NCI-H2227 (cell line): ENCODE measurements around the gene KIAA1217.

Source experiments
- DNase-seq: peaks from one replicate; lab custom pipeline; 2025; ENCODE audit not compliant: unreplicated experiment; lab: John Stamatoyannopoulos, UW

The KIAA1217 gene

DNA sequence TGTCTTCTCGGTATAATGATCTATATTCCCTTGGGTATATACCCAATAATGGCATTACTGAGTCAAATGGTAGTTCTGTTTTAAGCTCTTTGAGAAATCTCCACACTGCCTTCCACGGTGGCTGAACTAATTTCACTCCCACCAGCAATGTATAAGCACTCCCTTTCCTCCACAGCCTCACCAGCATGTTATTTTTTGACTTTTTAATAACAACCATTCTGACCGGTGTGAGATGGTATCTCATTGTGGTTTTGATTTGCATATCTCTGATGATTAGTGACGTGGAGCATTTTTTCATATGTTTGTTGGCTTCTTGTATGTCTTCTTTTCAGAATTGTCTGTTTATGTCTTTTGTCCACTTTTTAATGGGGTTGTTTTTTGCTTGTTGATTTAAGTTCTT, 33.6 kb downstream of the KIAA1217 start:
- DNase-seq, result no peak

GRCh38 chr10:24246365-24246764, 37.4 kb downstream of the KIAA1217 start:
- no peak for DNase-seq

DNA sequence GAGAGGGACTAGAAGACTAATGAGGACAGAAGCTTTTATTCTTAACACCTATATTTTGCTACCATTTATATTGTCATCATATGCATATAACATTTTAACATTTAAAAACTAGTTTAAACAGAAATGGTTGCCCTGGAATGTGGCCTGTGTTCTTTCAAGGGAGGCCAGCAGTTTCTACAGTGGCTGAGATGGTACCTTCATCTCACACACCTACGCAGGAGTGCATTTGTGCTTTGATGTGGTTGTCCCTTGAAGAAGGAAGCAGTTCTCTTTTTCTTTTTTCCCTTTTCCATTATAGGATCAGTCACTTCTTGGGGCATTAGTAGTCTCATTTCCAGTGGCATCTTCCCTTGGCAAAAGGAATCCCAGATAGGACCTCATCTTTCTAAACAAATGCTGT, 38.9 kb downstream of the KIAA1217 start:
- DNase-seq, result no peak

- no peak for DNase-seq
These were observed 41.0 kb downstream of the KIAA1217 start for GRCh38 chr10:24249829-24250415.

- no peak for DNase-seq
These were observed 42.6 kb downstream of the KIAA1217 start for GRCh38 chr10:24251547-24251946.

GRCh38 chr10:24254180-24254579, 45.2 kb downstream of the KIAA1217 start:
- no peak for DNase-seq

DNA sequence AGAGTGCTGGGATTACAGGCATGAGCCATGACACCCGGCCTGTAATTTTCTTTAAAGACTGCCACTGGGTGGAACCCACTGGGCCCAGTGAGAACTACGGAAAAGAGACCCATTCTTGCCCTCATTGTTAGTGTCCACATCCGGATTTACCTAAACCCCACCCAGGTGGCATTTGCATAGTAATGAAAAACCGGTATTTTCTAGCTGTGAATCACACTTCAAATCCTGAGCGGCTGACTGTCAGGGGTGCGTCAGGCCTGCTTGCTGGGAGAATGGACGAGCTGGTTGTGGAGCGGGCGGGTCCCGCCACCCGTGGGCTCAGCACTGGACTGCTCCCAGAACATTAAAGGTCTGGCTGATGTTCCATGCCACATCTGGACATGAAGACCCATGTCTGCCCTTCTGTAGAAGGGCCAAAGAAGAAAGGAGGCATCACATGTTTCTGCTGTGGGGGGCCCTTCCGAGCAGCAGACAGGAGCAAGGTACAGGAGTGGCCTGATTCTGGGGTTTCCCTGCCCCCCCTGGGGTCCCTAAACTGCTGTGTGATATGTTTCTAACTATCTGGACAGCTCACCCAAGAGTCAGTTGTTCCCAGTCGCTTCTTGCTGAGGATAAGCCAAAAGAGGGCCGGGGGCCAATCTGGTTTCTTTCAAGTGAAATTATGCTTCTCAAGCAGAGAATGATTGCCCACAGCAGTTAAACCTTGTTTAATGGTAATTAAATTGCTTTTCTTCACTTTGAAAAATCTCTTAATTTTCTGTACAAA, 46.4 kb downstream of the KIAA1217 start:
- DNase-seq, result no peak

GRCh38 chr10:24255881-24256311, 47.0 kb downstream of the KIAA1217 start:
- no peak for DNase-seq

GRCh38 chr10:24256619-24257107, 47.7 kb downstream of the KIAA1217 start:
- DNase-seq, result no peak

DNA sequence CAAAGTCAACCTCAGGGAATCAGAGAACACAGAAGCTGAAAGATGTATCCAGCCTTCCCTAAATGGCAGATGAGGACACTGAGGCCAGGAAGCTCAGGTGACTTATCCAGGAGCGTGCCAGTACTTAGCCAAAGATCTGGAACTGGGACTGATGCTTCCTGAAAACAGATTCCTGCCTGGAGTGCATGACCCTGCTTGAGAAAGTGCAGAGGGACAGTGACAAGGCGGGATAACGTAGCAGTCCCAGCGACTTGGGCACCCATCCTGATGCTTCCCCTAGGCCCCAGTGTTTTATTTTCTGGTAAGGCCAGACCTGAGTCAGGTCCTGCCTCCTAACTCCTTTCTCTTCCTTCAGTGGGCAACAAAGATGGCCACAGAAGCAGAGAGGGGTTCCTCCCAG, 48.6 kb downstream of the KIAA1217 start:
- no peak for DNase-seq

DNA sequence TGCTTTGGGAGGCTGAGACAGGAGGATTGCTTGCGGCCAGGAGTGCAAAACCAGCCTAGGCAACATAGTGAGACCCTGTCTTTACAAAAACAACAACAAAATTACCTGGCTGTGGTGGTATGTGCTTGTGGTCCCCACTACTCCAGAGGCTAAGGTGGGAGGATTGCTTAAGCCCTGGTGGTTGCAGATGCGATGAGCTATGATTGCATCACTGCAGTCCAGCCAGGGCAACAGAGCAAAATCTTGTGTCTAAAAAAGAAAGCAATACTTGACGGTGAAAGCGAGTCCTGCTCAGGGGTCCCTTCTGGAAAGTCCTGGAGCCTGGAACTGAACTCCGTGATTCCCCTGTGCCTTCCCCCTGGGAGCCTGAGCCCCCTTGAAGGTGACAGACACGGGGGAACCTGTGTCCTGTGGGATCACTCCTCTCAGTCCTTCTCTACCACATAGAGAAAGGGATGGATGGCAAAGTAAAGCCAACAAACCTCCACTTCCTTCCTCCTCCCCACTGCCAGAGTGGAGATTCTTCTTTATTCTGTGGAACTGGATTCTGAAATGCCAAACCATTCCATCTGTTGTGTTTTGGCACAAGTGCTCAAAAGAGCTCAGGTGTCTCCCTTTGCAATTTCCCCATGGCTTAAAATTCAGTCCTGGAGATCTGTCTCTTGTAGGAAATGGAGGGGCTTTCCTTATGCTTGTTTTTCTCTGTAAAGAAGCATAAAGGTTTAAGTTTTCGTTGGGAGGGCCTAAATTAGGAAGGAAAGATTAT, 50.6 kb downstream of the KIAA1217 start:
- no peak for DNase-seq

DNA sequence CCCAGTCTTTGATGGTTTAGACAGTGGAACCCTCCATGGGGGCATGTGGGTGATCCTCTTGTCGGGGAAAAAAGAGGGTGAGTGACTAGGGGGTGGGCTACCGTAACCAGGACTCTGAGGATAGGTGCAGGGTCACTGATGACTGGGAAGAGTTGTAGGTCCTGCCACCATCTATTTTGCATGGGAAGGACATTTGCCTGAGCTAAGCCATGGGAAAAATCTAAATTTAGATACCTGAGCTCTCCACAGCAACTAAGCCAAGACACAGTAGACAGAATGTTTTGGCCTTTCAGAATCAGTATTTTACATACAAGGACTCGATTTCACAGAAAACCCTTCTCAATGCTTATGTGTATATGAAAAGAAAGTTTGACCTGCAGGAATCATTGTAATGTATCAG, 52.7 kb downstream of the KIAA1217 start:
- DNase-seq, result no peak

DNA sequence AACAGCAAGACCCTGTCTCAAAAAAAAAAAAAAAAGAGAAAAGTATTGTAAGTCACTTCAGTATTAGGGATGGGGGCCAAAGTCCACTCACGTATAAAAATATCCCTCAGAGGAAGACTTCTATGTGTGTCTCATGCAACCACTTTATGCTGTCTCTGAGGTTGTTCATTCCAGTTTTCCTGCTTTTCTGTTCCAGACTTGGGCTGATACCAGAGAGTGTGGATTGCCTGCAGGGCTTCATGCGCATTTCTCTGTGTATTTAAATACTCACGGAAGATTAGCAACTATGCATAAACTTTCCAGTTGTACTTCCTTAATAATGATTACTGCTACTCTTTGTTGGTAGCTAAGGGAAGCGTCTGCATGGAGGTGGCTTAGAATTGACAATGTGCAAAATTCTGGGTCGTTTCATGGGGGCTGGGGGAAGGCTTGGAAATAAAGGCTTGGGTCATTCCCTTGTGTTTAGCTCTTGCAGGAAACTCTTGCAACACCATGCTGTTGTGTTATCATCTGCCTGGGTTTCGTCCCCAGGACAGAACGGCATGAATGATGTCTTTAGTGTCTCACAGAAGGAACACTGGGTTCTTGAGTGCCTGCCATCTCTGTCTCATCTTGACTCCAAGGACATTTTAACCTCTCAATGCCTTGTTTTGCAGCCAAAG, 54.1 kb downstream of the KIAA1217 start:
- DNase-seq, result no peak

DNA sequence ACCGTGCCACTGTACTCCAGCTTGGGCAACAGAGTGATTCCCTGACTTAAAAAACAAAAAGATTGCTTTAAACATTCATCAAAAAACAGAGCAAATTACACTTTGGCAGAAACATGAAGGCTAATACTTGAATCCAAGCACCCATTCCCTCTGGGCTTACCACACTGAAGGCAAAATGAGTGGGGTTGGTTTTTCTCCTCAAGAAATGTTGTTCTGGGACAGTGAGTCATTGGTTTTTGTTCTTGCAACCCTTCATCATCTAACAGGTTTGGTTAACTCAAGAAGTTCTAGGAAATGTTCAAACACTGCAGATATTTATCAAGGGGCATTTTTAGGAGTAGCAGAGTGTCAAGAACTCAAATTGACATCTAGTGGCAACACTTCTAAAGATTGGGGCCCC, 60.5 kb downstream of the KIAA1217 start:
- DNase-seq, result no peak

GRCh38 chr10:24272374-24272773, 63.4 kb downstream of the KIAA1217 start:
- DNase-seq, result no peak

GRCh38 chr10:24277277-24277676, 68.3 kb downstream of the KIAA1217 start:
- no peak for DNase-seq

DNA sequence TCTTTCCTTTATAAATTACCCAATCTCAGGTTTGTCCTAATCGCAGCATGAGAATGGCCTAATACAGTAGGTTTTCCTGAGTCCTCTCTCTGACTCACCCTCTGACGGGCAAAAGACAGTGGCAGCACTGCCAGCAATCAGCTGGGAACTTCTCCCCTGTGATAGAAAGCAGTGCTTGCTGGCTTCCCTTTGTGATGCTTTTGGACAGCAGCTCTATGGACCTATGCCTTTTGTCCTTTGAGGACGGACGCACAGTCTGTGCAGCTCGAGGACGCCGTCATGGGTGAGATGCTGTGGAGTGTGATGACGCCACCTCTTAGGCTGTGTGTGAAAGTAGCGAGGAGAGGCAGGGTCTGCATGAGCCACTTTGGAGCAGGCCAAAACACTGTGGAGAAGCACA, 68.8 kb downstream of the KIAA1217 start:
- no peak for DNase-seq

GRCh38 chr10:24278176-24278889, 69.4 kb downstream of the KIAA1217 start:
- DNase-seq, result no peak

GRCh38 chr10:24279166-24279565, 70.2 kb downstream of the KIAA1217 start:
- DNase-seq, result no peak

DNA sequence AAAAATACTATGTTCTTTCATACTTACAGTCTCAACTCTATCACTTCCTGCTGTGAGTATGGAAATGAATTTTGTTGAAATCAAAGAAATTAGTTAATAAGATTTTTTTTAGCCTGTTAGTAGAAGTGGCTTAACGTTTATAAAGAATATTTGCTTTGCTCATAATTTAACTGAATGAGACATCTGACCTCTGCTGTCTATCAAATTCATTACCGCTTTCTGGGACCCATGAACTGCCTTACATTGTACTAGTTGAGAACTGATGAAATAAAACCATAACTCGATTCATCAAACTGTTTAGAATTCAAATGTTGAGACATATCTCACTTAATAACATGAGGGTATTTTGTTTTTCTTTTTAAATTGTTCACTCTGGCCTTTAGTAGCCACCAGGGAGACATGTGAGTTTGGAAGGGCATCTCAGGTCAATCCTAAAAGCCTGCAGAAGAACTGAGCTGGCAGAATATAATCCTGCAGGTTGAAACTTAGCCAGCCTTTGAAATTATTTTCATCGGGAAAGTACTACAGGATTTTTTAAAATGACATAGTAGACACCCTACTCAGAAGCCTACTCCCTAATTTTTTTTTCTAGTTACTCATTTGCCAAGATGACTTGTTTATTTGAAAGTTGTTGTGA, 78.7 kb downstream of the KIAA1217 start:
- no peak for DNase-seq
